Measurements from ENCODE around the gene OR4C45.

DNA sequence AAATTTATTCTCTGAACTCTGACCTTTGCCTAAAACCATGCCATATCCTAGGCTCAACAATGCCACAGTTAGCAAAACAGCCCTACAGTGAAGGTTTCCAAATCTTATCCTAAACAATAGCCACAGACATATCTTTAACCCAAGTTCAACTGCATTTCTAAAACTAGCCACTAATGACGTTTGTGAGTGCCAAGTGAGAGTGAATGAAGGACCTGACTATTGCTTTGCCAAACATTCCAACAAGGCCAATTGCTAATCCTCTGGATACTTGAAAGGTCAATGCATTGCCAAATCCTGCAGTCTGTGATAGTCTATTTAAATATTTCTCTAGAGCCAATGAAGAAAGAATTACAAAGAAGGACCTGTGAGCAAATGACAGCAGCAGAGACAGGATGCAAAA is 2.5 kb upstream of the OR4C45 start:
- TF ChIP-seq, protein P1, sequence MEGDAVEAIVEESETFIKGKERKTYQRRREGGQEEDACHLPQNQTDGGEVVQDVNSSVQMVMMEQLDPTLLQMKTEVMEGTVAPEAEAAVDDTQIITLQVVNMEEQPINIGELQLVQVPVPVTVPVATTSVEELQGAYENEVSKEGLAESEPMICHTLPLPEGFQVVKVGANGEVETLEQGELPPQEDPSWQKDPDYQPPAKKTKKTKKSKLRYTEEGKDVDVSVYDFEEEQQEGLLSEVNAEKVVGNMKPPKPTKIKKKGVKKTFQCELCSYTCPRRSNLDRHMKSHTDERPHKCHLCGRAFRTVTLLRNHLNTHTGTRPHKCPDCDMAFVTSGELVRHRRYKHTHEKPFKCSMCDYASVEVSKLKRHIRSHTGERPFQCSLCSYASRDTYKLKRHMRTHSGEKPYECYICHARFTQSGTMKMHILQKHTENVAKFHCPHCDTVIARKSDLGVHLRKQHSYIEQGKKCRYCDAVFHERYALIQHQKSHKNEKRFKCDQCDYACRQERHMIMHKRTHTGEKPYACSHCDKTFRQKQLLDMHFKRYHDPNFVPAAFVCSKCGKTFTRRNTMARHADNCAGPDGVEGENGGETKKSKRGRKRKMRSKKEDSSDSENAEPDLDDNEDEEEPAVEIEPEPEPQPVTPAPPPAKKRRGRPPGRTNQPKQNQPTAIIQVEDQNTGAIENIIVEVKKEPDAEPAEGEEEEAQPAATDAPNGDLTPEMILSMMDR (conservative IDR thresholded peaks at IDR 0.05; ENCODE audit: low read length): no peak
- TF ChIP-seq EZH2phosphoT487 (IDR thresholded peaks at IDR 0.05; ENCODE audit: borderline replicate concordance): no peak
